K562 (cell line): ENCODE measurements around the gene USP32. TPM values are rescaled to one million over a fixed set of nuclear protein-coding genes. Genes with fewer than 3 reads are reported as not detected.

Experiments used
- ATAC-seq: fragments of 200-7000 bp; cut with Tn5 transposase; 3 replicates; pipeline ENCODE4 v1.9.1; 2020; ENCODE audit warnings: moderate library complexity
- BruUV-seq: library from RNA; stranded (reverse); fragments of 400-500 nt; replicated peaks from 2 replicates; lab custom pipeline; 2021; lab: Mats Ljungman, UMichigan
- CTCF ChIA-PET: fragments of 300-600 bp; formaldehyde crosslinking; extraction: SDS; loops from one replicate; lab custom pipeline; 2021; ENCODE audit warnings: low intra/inter-chr PET ratio; lab: Yijun Ruan, JAX
- POLR2A ChIA-PET: fragments of 300-600, 350-650 bp; sonication (Branson Sonifier 250); formaldehyde crosslinking; extraction: SDS; loops from one replicate; lab custom pipeline; 2021; ENCODE audit warnings: antibody characterized with exemption, inconsistent platforms; lab: Yijun Ruan, JAX
- DNase-seq, 4 experiments: peaks; one replicate each; pipeline versions ENCODE4 v3.0.0 to v3.0.0-alpha.2; 2011 to 2018; ENCODE audit warnings: low spot score in 3 of 4, mixed read lengths in 3 of 4; ENCODE audit errors: extremely low read depth in 1 of 4
- FAIRE-seq: peaks from 2 replicates; lab custom pipeline; 2011; peaks lifted over from hg19 to GRCh38; lab: Jason Lieb, UNC
- H2AFZ ChIP-seq: 2 replicates; pipeline ENCODE4 v1.6.0; 2011; ENCODE audit warnings: low read depth, low read length, control low read depth, inconsistent platforms
- H3K27ac ChIP-seq: fragments of 200-600 bp; 3 replicates; pipeline ENCODE4 v1.8.0; 2011; ENCODE audit warnings: low read depth, mild to moderate bottlenecking, control low read depth, inconsistent platforms, low read length, moderate library complexity, mixed read lengths; ENCODE audit errors: extremely low read depth
- H3K27me3 ChIP-seq, 2 experiments: fragments of 300-600 bp in 1 of 2; 2 replicates in 1 of 2; 3 replicates in 1 of 2; pipeline versions ENCODE4 v1.6.0 to v1.8.0; 2011; ENCODE audit warnings: inconsistent platforms in 2 of 2, low read length in 2 of 2, mild to moderate bottlenecking in 1 of 2, mixed read lengths in 1 of 2, moderate library complexity in 1 of 2; ENCODE audit not compliant: control insufficient read depth in 2 of 2, insufficient read depth in 2 of 2
- H3K36me3 ChIP-seq: fragments of 300-600 bp; 3 replicates; pipeline ENCODE4 v1.8.0; 2011; ENCODE audit warnings: mild to moderate bottlenecking, low read length, inconsistent platforms; ENCODE audit not compliant: control insufficient read depth, insufficient read depth
- H3K4me1 ChIP-seq, 2 experiments: fragments of 200-600 bp in 1 of 2; replicated peaks in 1 of 2; 2 replicates in 1 of 2; 3 replicates in 1 of 2; pipeline versions ENCODE4 v1.5.1 to v1.8.0; 2011; ENCODE audit warnings: inconsistent platforms in 2 of 2, low read length in 2 of 2, mild to moderate bottlenecking in 1 of 2, mixed read lengths in 1 of 2, moderate library complexity in 1 of 2; ENCODE audit not compliant: control insufficient read depth in 2 of 2, insufficient read depth in 2 of 2
- H3K4me2 ChIP-seq: 2 replicates; pipeline ENCODE4 v1.6.1; 2011; ENCODE audit warnings: low read length, control low read depth, inconsistent platforms, mixed read lengths; ENCODE audit not compliant: insufficient read depth
- H3K4me3 ChIP-seq: fragments of 200-600 bp; sonication (generic), shearing (Covaris generic); 2 replicates; pipeline ENCODE4 v1.5.1; 2016; ENCODE audit warnings: control low read depth, inconsistent platforms
- H3K79me2 ChIP-seq: fragments of 200-600 bp; 3 replicates; pipeline ENCODE4 v1.8.0; 2011; ENCODE audit warnings: low read length, inconsistent platforms; ENCODE audit not compliant: control insufficient read depth, insufficient read depth
- H3K9ac ChIP-seq, 2 experiments: 2 replicates each; pipeline versions ENCODE4 v1.6.0 to v1.6.1; 2011; ENCODE audit warnings: low read depth in 2 of 2, low read length in 2 of 2, control low read depth in 1 of 2, inconsistent platforms in 1 of 2, mild to moderate bottlenecking in 1 of 2, mixed read lengths in 1 of 2; ENCODE audit not compliant: insufficient read depth in 1 of 2
- H3K9me1 ChIP-seq: one replicate; pipeline ENCODE4 v1.6.0; 2011; ENCODE audit warnings: inconsistent platforms, mild to moderate bottlenecking, low read length, moderate library complexity; ENCODE audit not compliant: control insufficient read depth, insufficient read depth
- H3K9me3 ChIP-seq: replicated peaks from 2 replicates; pipeline ENCODE4 v1.5.1; 2011; ENCODE audit warnings: low read depth, low read length, inconsistent platforms; ENCODE audit not compliant: control insufficient read depth, insufficient read depth
- H4K20me1 ChIP-seq: replicated peaks from 2 replicates; pipeline ENCODE4 v1.6.1; 2011; ENCODE audit warnings: low read length, inconsistent platforms, mixed read lengths; ENCODE audit not compliant: control insufficient read depth, insufficient read depth
- CHD2 ChIP-seq: IDR thresholded peaks from 2 replicates; pipeline ENCODE4 v1.6.1; 2011; ENCODE audit warnings: low read depth, low read length
- CREB1 ChIP-seq, 2 experiments: sonication (generic) in 1 of 2; formaldehyde crosslinking in 1 of 2; IDR thresholded peaks; 2 replicates each; pipeline versions ENCODE4 v1.6.1 to v1.8.0; 2012 to 2022; ENCODE audit warnings: inconsistent platforms in 1 of 2, mild to moderate bottlenecking in 1 of 2, missing genetic modification reagents in 1 of 2, moderate library complexity in 1 of 2
- DDX20 ChIP-seq: fragments of 450-650 bp; IDR thresholded peaks from 2 replicates; pipeline ENCODE4 v1.6.1; 2016; ENCODE audit warnings: missing genetic modification characterization, low read depth, mild to moderate bottlenecking, missing compliant biosample characterization, moderate library complexity
- FOXA1 ChIP-seq: fragments of 450-650 bp; IDR thresholded peaks from 2 replicates; pipeline ENCODE4 v1.6.1; 2016; ENCODE audit warnings: mild to moderate bottlenecking, borderline replicate concordance
- HNRNPLL ChIP-seq: fragments of 200-400 bp; formaldehyde crosslinking; IDR thresholded peaks from 2 replicates; pipeline ENCODE4 v1.6.1; 2017; ENCODE audit warnings: low read length, low read depth, mild to moderate bottlenecking; ENCODE audit not compliant: poor library complexity, severe bottlenecking
- MIER1 ChIP-seq: fragments of 450-650 bp; IDR thresholded peaks from 2 replicates; pipeline ENCODE4 v1.6.1; 2016; ENCODE audit warnings: antibody characterized with exemption, mild to moderate bottlenecking, low read depth
- MYNN ChIP-seq, 2 experiments: sonication (generic); formaldehyde crosslinking in 1 of 2; IDR thresholded peaks; 2 replicates each; pipeline versions ENCODE4 v1.5.0 to v1.6.1; 2016 to 2020; ENCODE audit warnings: antibody characterized with exemption in 1 of 2, missing genetic modification reagents in 1 of 2
- NFIC ChIP-seq: fragments of 450-650 bp; IDR thresholded peaks from 2 replicates; pipeline ENCODE4 v1.6.1; 2017; ENCODE audit warnings: mild to moderate bottlenecking, inconsistent platforms
- NR3C1 ChIP-seq: sonication (generic); formaldehyde crosslinking; IDR thresholded peaks from 2 replicates; pipeline ENCODE4 v1.8.1; 2022; ENCODE audit warnings: missing genetic modification reagents
- POLR2A ChIP-seq: fragments of 450-650 bp; conservative IDR thresholded peaks from 2 replicates; pipeline ENCODE4 v1.6.1; 2016
- ZFP36 ChIP-seq: fragments of 150-350 bp; IDR thresholded peaks from 2 replicates; pipeline ENCODE4 v1.6.1; 2018; ENCODE audit warnings: low read length, low read depth; ENCODE audit not compliant: partially characterized antibody
- ZNF146 ChIP-seq: IDR thresholded peaks from one replicate; pipeline ENCODE4 v1.6.1; 2018; ENCODE audit warnings: missing compliant biosample characterization; ENCODE audit not compliant: unreplicated experiment
- ZNF274 ChIP-seq: IDR thresholded peaks from 2 replicates; pipeline ENCODE4 v1.6.1; 2011; ENCODE audit warnings: low read depth, mild to moderate bottlenecking, low read length, moderate library complexity, borderline replicate concordance
- WGBS: fragments of 100-300 bp; shearing (Covaris generic); methylation state at CpG from one replicate; pipeline ENCODE4 v1.1.6; 2016; ENCODE audit warnings: low coverage, mixed read lengths; ENCODE audit not compliant: insufficient coverage; ENCODE audit errors: missing lambda C conversion rate; 5-methylcytosine and 5-hydroxymethylcytosine counted together
- in situ Hi-C: fragments of 300-500 bp; cut with MboI; formaldehyde crosslinking; loops from 4 replicates; pipeline ENCODE4 v1.15.0; 2018; ENCODE audit warnings: inconsistent platforms, mixed read lengths
- intact Hi-C: fragments of 100-400 bp; cut with micrococcal nuclease; formaldehyde crosslinking; loops from 2 replicates; pipeline ENCODE4 v1.14.2; 2022
- polyA plus RNA-seq, 8 experiments: library from polyadenylated mRNA; depleted of rRNA in 4 of 8; stranded (reverse) in 5 of 8; unstranded in 3 of 8; fragments of >200 nt; fragmentation: Nextera tagmentation in 2 of 8; fragmentation: Illumina TruSeq in 1 of 8; extraction: Ambion mirVana in 2 of 8; extraction: Trizol in 1 of 8; gene quantifications; 2 replicates each; pipeline versions ENCODE4 v1.2.1 to v1.2.3, GENCODE V29; 2011 to 2014; ENCODE audit warnings: inconsistent platforms in 1 of 8, missing spikeins in 1 of 8
- total RNA-seq, 7 experiments: library from RNA; depleted of rRNA in 6 of 7; stranded (reverse); fragments of >200 nt in 6 of 7; fragmentation: Illumina TruSeq in 2 of 7; extraction: Trizol in 2 of 7; gene quantifications; 2 replicates each; pipeline versions ENCODE4 v1.2.1 to v1.2.3, GENCODE V29; 2011 to 2021; ENCODE audit warnings: low replicate concordance in 1 of 7
- TF ChIP-seq, protein P1 (sequence below): sonication (generic); formaldehyde crosslinking; IDR thresholded peaks from 2 replicates; pipeline ENCODE4 v1.8.0; 2022; ENCODE audit warnings: mild to moderate bottlenecking, missing genetic modification reagents
- TF ChIP-seq, protein P2 (sequence below), 2 experiments: fragments of 450-650 bp in 1 of 2; IDR thresholded peaks; 2 replicates each; pipeline ENCODE4 v1.6.1; 2011 to 2017; ENCODE audit warnings: low read depth in 2 of 2, antibody characterized with exemption in 1 of 2, borderline replicate concordance in 1 of 2, low read length in 1 of 2, mild to moderate bottlenecking in 1 of 2, mixed read lengths in 1 of 2; ENCODE audit not compliant: control insufficient read depth in 1 of 2

USP32 gene
- total and polyA plus RNA-seq, 9 of the 15 experiments (the other 6 are each of a cell fraction or from before 2014, with no cell fraction given): 18.0 to 69.3 (median 47.1) TPM

DNA sequence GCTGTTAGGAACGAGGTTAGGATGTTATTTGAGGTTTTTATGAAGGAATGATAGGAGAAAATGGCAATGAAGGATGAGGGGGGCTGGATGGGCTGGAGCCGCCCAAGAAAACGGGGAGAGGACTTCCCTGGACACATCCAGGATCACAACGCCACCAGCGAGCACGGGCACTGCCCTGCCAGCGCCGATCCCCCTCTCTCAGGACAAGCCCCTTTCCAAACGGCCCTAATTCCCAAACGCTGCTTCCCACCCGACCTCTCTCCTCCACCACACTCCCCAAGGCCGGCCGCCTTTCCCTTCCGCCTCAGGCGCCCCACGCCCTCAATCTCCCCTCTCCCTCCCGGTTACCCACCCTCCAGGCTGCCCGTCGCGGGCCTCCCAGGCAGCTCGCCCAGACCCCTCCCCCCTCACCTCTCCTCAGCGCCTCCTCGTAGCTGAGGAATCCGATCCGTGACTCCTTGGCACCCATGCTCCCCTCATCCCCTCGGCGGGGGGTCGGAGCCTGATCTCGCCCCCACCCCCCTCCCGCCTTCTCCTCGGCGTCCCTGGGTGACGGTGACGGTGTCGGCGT is 377 bp downstream of the USP32 start:
- H3K4me1 ChIP-seq: peaks cover 3 to 15% of the 10 kb centered on the region in 2 experiments
- no peaks in the 10 kb centered on the region for H3K27me3 ChIP-seq
- in situ Hi-C loops (no loop called here), intact Hi-C loops (loop anchor here (5.0 kb wide), 1 partner anchor 211 kb away; the partner anchor contains the start of gene PPM1D)
- H4K20me1 ChIP-seq: no peaks in the 10 kb centered on the region
- DNase-seq (no peak), ATAC-seq (peak; percentile 49), FAIRE-seq (no peak)
- ChIA-PET POLR2A (interaction anchor here (0.6 to 1.5 kb wide), 7 partner anchors 9 to 826 kb away, joined by 3 to 6 read pairs (median 4); no protein-coding TSS in a partner anchor), CTCF (no interaction called here)
- WGBS: under 1% methylated on average over 29 of the region's 36 CpGs
- peak overlapping the region; percentile 94 for H3K27ac ChIP-seq
- H3K9ac ChIP-seq: peak overlapping the region; percentile 92 to 100
- no peaks in the 10 kb centered on the region for H3K9me1 ChIP-seq
- no peaks in the 10 kb centered on the region for H3K9me3 ChIP-seq
- BruUV-seq: no TSS peak
- H3K4me2 ChIP-seq: peak overlapping the region; percentile 100
- H3K79me2 ChIP-seq: peaks cover 64% of the 10 kb centered on the region
- H3K36me3 ChIP-seq: 0 out of 3 replicates have a peak, but pooled peaks cover 5% of the 10 kb centered on the region
- peak overlapping the region; percentile 84 for H3K4me3 ChIP-seq
- H2AFZ ChIP-seq: peak overlapping the region; percentile 69
- no peak for TF ChIP-seq HNRNPLL
- TF ChIP-seq POLR2A: peak; percentile 57
- TF ChIP-seq, protein P1, sequence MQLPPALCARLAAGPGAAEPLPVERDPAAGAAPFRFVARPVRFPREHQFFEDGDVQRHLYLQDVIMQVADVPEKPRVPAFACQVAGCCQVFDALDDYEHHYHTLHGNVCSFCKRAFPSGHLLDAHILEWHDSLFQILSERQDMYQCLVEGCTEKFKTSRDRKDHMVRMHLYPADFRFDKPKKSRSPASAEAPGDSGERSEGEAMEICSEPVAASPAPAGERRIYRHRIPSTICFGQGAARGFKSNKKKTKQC (CRISPR knock-in tag): 0 out of 2 replicates have a peak, but pooled peaks have one; percentile 44
- 0 out of 2 replicates have a peak, but pooled peaks have one; percentile 6 for TF ChIP-seq CHD2
- peak; percentile 31; the same call in 1 of the 2 replicates for TF ChIP-seq MIER1
- no peak for TF ChIP-seq ZNF146
- no peak for TF ChIP-seq NR3C1 (CRISPR knock-in tag)
- TF ChIP-seq, protein P2, sequence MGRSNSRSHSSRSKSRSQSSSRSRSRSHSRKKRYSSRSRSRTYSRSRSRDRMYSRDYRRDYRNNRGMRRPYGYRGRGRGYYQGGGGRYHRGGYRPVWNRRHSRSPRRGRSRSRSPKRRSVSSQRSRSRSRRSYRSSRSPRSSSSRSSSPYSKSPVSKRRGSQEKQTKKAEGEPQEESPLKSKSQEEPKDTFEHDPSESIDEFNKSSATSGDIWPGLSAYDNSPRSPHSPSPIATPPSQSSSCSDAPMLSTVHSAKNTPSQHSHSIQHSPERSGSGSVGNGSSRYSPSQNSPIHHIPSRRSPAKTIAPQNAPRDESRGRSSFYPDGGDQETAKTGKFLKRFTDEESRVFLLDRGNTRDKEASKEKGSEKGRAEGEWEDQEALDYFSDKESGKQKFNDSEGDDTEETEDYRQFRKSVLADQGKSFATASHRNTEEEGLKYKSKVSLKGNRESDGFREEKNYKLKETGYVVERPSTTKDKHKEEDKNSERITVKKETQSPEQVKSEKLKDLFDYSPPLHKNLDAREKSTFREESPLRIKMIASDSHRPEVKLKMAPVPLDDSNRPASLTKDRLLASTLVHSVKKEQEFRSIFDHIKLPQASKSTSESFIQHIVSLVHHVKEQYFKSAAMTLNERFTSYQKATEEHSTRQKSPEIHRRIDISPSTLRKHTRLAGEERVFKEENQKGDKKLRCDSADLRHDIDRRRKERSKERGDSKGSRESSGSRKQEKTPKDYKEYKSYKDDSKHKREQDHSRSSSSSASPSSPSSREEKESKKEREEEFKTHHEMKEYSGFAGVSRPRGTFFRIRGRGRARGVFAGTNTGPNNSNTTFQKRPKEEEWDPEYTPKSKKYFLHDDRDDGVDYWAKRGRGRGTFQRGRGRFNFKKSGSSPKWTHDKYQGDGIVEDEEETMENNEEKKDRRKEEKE (IDR thresholded peaks at IDR 0.05; ENCODE audit: borderline replicate concordance in 1 of 2, control insufficient read depth in 1 of 2, low read depth in 2 of 2, low read length in 1 of 2): no peak
- no peak for TF ChIP-seq ZNF274
- peak; percentile 46 for TF ChIP-seq NFIC
- TF ChIP-seq FOXA1: no peak
- TF ChIP-seq ZFP36: no peak
- TF ChIP-seq DDX20 (tag): no peak
- TF ChIP-seq MYNN (IDR thresholded peaks at IDR 0.05): peak; percentile 29; the same call in 1 of the 2 replicates
- no peak for TF ChIP-seq MYNN (CRISPR knock-in tag; IDR thresholded peaks at IDR 0.05)
- TF ChIP-seq CREB1 (IDR thresholded peaks at IDR 0.05): no peak
- TF ChIP-seq CREB1 (CRISPR knock-in tag; IDR thresholded peaks at IDR 0.05): no peak
